Measurements from ENCODE around the gene LRRC75B. TPM values are rescaled to one million over a fixed set of nuclear protein-coding genes. Genes with fewer than 3 reads are reported as not detected.
"Not testable (repeated sequence)": the region's sequence is repeated elsewhere in the genome, so short reads cannot be mapped to it uniquely, and the experiment has no call there.

Gene LRRC75B
- total and polyA plus RNA-seq, 2 donors (not counting 3 experiments of a cell fraction or from before 2014, with no cell fraction given): 8.9 to 15.0 TPM

- H3K27ac ChIP-seq (ENCODE audit: insufficient read depth, low read depth, low read length); H3K9me1 ChIP-seq (replicated peaks; ENCODE audit: control insufficient read depth, extremely low read depth, insufficient read depth, low read length); H4K20me1 ChIP-seq (replicated peaks; ENCODE audit: control insufficient read depth, extremely low read depth, insufficient read depth, low read length); H3K27me3 ChIP-seq (ENCODE audit: control insufficient read depth in 2 of 2, insufficient read depth in 2 of 2, low read length in 2 of 2); BruUV-seq (replicated peaks); dilution Hi-C loops (cut with MboI; ENCODE audit: extremely low pct_ligation_motif_present, low sequenced_read_pairs); intact Hi-C loops (cut with micrococcal nuclease); DNase-seq (ENCODE audit: low read depth, low spot score); CTCF ChIA-PET; H3K4me3 ChIP-seq (replicated peaks in 1 of 3; ENCODE audit: insufficient read depth in 1 of 3, low read depth in 1 of 3, low read length in 3 of 3); FAIRE-seq; H2AFZ ChIP-seq (ENCODE audit: low read depth, low read length); POLR2A ChIA-PET; H3K4me2 ChIP-seq (ENCODE audit: insufficient read depth, low read length); H3K9me3 ChIP-seq (replicated peaks; ENCODE audit: control insufficient read depth, insufficient read depth, low read length); H3K9ac ChIP-seq (replicated peaks; ENCODE audit: extremely low read depth, insufficient read depth, low read length): not testable (repeated sequence)
- peaks cover 0 to 18% of the 10 kb centered on the region in 2 experiments for H3K36me3 ChIP-seq (ENCODE audit: control insufficient read depth in 2 of 2, extremely low read depth in 1 of 2, insufficient read depth in 2 of 2, low read length in 2 of 2)
- H3K79me2 ChIP-seq (ENCODE audit: control insufficient read depth, insufficient read depth, low read length): peaks cover 66% of the 10 kb centered on the region
- peaks cover 23% of the 10 kb centered on the region for H3K4me1 ChIP-seq (ENCODE audit: control insufficient read depth, extremely low read depth, insufficient read depth, low read length)
These were observed 40.2 kb downstream of the LRRC75B start for GRCh38 chr22:24552503-24553286.

DNA sequence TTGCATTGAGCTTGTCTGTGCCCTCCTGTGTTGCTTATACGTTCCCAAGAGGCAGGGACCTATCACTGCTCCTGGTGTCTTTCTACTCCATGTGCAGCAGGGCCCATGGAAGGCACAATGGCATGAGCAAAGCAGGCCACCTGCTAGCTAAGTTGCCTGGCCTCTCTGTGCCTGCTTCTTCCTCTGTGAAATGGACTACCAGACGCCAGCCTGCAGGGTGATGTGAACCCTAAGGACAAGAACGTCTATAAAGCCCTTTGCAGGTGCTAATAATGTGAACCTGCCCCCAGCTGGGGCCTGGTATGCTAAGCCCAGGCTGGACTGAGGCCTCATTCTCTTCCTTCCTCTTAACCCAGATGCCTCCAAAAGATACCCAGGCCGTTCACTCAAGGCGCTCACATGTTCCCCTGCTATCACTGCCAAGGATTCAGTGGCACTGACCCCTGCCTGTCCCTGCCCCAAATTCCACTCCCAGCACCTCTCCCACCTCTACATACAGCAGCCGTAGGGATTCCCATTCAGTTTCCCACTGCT lies 41.9 kb downstream of the LRRC75B start:
- Histone ChIP-seq H4K20me1 (replicated peaks; ENCODE audit: control insufficient read depth, extremely low read depth, insufficient read depth, low read length) (no peaks in the 10 kb centered on the region), H3K9me3 (replicated peaks; ENCODE audit: control insufficient read depth, insufficient read depth, low read length) (no peaks in the 10 kb centered on the region), H3K4me3 (replicated peaks in 1 of 3; ENCODE audit: insufficient read depth in 1 of 3, low read depth in 1 of 3, low read length in 3 of 3) (no peak overlapping the region), H3K4me2 (ENCODE audit: insufficient read depth, low read length) (no peak overlapping the region), H3K9ac (replicated peaks; ENCODE audit: extremely low read depth, insufficient read depth, low read length) (no peak overlapping the region), H3K27ac (ENCODE audit: insufficient read depth, low read depth, low read length) (no peak overlapping the region), H2AFZ (ENCODE audit: low read depth, low read length) (no peak overlapping the region), H3K36me3 (ENCODE audit: control insufficient read depth in 2 of 2, extremely low read depth in 1 of 2, insufficient read depth in 2 of 2, low read length in 2 of 2) (peaks cover 0 to 28% of the 10 kb centered on the region in 2 experiments), H3K4me1 (ENCODE audit: control insufficient read depth, extremely low read depth, insufficient read depth, low read length) (peaks cover 10% of the 10 kb centered on the region), H3K27me3 (ENCODE audit: control insufficient read depth in 2 of 2, insufficient read depth in 2 of 2, low read length in 2 of 2) (no peaks in the 10 kb centered on the region), H3K79me2 (ENCODE audit: control insufficient read depth, insufficient read depth, low read length) (peaks cover 49% of the 10 kb centered on the region), H3K9me1 (replicated peaks; ENCODE audit: control insufficient read depth, extremely low read depth, insufficient read depth, low read length) (no peaks in the 10 kb centered on the region)
- FAIRE-seq (no peak), DNase-seq (ENCODE audit: low read depth, low spot score) (no peak)
- BruUV-seq (replicated peaks): no TSS peak
- TF ChIP-seq GATA2 (IDR thresholded peaks at IDR 0.05; ENCODE audit: insufficient read depth, insufficient read length, low read depth, low read length) (no peak), POLR2A (IDR thresholded peaks at IDR 0.05; ENCODE audit: low read depth, low read length) (no peak), FOS (IDR thresholded peaks at IDR 0.05; ENCODE audit: borderline replicate concordance, insufficient read depth, low read length) (no peak), MAX (IDR thresholded peaks at IDR 0.05; ENCODE audit: insufficient read depth, insufficient read length) (no peak), EZH2 (IDR thresholded peaks at IDR 0.05; ENCODE audit: borderline replicate concordance, low read depth, low read length, severe bottlenecking) (no peak)
- POLR2A ChIA-PET: no interaction called here
- intact Hi-C loops (cut with micrococcal nuclease): no loop called here
- CTCF ChIA-PET: no interaction called here
- dilution Hi-C loops (cut with MboI; ENCODE audit: extremely low pct_ligation_motif_present, low sequenced_read_pairs): no loop called here
